GM21423 (cell line): ENCODE measurements around the gene PTPDC1.

Experiments
- ATAC-seq: cut with Tn5 transposase; IDR thresholded peaks from one replicate; pipeline ENCODE4 v1.9.1; 2021; ENCODE audit warnings: mild to moderate bottlenecking, moderate library complexity; ENCODE audit not compliant: unreplicated experiment

The PTPDC1 gene

GRCh38 chr9:94140791-94141790 is 56.8 kb downstream of the PTPDC1 start:
- ATAC-seq: no peak

- ATAC-seq: no peak
These were observed 58.1 kb downstream of the PTPDC1 start for GRCh38 chr9:94142353-94142752.

GRCh38 chr9:94144394-94144793 is 60.1 kb downstream of the PTPDC1 start:
- no peak for ATAC-seq

GRCh38 chr9:94145640-94146039 is 61.4 kb downstream of the PTPDC1 start:
- no peak for ATAC-seq

GRCh38 chr9:94147776-94148175 is 63.5 kb downstream of the PTPDC1 start:
- ATAC-seq: no peak

GRCh38 chr9:94148419-94148818 is 64.2 kb downstream of the PTPDC1 start:
- no peak for ATAC-seq

GRCh38 chr9:94149696-94150095 is 65.4 kb downstream of the PTPDC1 start:
- no peak for ATAC-seq

GRCh38 chr9:94150279-94150828 is 66.1 kb downstream of the PTPDC1 start:
- ATAC-seq: no peak

- no peak for ATAC-seq
These were observed 66.8 kb downstream of the PTPDC1 start for GRCh38 chr9:94150890-94151650.

- ATAC-seq: peak; percentile 72
These were observed 69.6 kb downstream of the PTPDC1 start for GRCh38 chr9:94153905-94154304.

GRCh38 chr9:94156348-94157049 is 72.2 kb downstream of the PTPDC1 start:
- no peak for ATAC-seq

- ATAC-seq: no peak
These were observed 73.0 kb downstream of the PTPDC1 start for GRCh38 chr9:94157050-94157801.
